ENCODE results near the gene LDB2.

The LDB2 gene

DNA sequence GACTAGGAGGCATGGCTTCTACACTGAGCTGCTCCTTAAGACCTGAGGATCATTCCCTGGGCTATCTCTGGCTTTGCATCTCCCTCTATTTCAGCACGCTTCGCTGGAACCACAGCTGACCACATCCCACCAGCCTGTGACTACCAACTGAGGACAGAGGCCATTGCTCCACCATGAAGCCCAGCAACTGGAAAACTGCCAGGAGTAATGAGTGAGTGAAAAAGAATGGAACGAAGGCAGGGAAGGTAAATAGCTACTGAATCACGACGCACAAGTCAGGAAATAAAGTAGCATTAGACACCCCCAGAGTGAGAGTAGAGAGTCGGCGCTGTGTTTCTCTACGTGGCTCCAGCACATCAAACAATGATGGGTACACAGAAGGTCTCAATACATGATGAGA is 314.7 kb downstream of the LDB2 start:
- Histone ChIP-seq H3K27me3 (ENCODE audit: insufficient read depth, low read depth, severe bottlenecking) (no peaks in the 10 kb centered on the region), H3K4me3 (ENCODE audit: low read depth, low read length) (no peak overlapping the region), H3K36me3 (no peaks in the 10 kb centered on the region)

GRCh38 chr4:16582526-16582925 is 315.9 kb downstream of the LDB2 start:
- TF ChIP-seq CTCF (IDR thresholded peaks at IDR 0.05; ENCODE audit: low read depth, low read length) = peak; percentile 73
- H3K27ac ChIP-seq = no peak overlapping the region
- no peak overlapping the region for H3K4me3 ChIP-seq (ENCODE audit: low read depth, low read length)
- H3K36me3 ChIP-seq = no peaks in the 10 kb centered on the region
- H3K27me3 ChIP-seq (ENCODE audit: insufficient read depth, low read depth, severe bottlenecking) = peaks cover 2% of the 10 kb centered on the region
- DNase-seq = peak; percentile 43
- H3K9me3 ChIP-seq (ENCODE audit: severe bottlenecking) = no peaks in the 10 kb centered on the region

More for the DNA sequence above, 314.7 kb downstream of the LDB2 start:
- DNase-seq = no peak
- H3K27ac ChIP-seq = no peak overlapping the region
- TF ChIP-seq CTCF (IDR thresholded peaks at IDR 0.05; ENCODE audit: low read depth, low read length) = no peak
- H3K9me3 ChIP-seq (ENCODE audit: severe bottlenecking) = no peaks in the 10 kb centered on the region

DNA sequence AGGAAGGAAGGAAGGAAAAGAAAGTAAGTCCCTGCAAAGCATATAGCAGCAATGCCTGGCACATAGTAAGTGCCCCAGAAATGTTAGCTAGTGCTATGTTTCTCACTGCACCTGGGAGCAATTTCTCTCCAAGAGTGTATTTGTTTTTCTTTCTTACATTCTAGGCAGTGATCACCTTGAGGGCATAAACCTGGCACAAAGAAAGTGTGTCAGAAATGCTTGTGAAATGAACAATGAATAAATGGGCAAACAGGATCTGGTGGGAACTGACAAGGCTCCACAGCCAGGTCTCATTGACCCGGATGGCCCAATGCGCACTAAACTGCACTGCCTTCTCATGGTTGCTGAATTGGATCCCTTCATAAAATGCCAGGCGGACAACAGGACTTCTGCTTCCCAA is 316.4 kb downstream of the LDB2 start:
- no peak overlapping the region for H3K27ac ChIP-seq
- DNase-seq = no peak
- no peaks in the 10 kb centered on the region for H3K36me3 ChIP-seq
- no peak for TF ChIP-seq CTCF (IDR thresholded peaks at IDR 0.05; ENCODE audit: low read depth, low read length)
- H3K4me3 ChIP-seq (ENCODE audit: low read depth, low read length) = no peak overlapping the region
- H3K27me3 ChIP-seq (ENCODE audit: insufficient read depth, low read depth, severe bottlenecking) = peaks cover 2% of the 10 kb centered on the region
- no peaks in the 10 kb centered on the region for H3K9me3 ChIP-seq (ENCODE audit: severe bottlenecking)

- DNase-seq = no peak
- no peak for TF ChIP-seq CTCF (IDR thresholded peaks at IDR 0.05; ENCODE audit: low read depth, low read length)
- Histone ChIP-seq H3K4me3 (ENCODE audit: low read depth, low read length) (no peak overlapping the region), H3K9me3 (ENCODE audit: severe bottlenecking) (no peaks in the 10 kb centered on the region), H3K36me3 (no peaks in the 10 kb centered on the region), H3K27me3 (ENCODE audit: insufficient read depth, low read depth, severe bottlenecking) (peaks cover 5% of the 10 kb centered on the region), H3K27ac (no peak overlapping the region)
Measured at GRCh38 chr4:16581117-16581516, 317.3 kb downstream of the LDB2 start.

DNA sequence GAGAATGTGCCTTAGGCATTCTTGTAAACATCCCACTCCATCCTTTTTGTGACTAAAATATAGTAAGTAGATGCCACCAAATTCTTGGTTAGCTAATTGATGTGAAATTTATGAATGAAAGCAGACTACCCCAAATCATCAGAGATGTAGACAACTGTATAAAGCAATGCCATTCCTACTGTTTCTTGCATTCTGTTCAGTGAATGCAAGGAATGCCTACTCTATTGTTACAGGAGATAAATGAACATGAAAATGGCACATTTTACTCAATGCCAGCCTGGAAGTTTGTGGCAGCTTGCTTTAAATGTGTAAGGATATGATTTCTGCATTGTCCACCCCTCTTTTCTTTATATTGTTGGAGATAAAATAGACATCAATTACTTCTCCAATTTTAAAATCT is 317.9 kb downstream of the LDB2 start:
- no peaks in the 10 kb centered on the region for H3K9me3 ChIP-seq (ENCODE audit: severe bottlenecking)
- H3K36me3 ChIP-seq = no peaks in the 10 kb centered on the region
- no peak for DNase-seq
- H3K4me3 ChIP-seq (ENCODE audit: low read depth, low read length) = no peak overlapping the region
- peaks cover 5% of the 10 kb centered on the region for H3K27me3 ChIP-seq (ENCODE audit: insufficient read depth, low read depth, severe bottlenecking)
- H3K27ac ChIP-seq = no peak overlapping the region
- TF ChIP-seq CTCF (IDR thresholded peaks at IDR 0.05; ENCODE audit: low read depth, low read length) = no peak

DNA sequence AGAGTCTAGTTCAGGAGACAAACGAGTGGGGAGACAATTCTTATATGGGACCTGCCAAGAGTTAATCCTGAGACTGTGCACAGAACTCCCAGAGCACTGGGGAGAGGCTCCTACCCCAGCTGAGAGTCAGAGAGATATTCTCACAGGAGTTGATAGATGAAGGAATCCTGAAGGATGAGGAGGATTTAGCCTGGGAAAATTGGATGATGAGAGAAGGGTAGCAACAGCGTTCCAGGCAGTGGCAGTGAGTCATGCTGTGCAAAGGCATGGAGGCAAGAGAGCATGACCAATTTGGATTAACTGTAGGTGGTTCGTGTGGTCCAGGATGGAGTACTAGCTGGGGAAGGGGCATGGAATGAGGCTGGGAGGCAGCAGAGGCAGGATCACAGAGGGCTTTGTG is 318.6 kb downstream of the LDB2 start:
- Histone ChIP-seq H3K4me3 (ENCODE audit: low read depth, low read length) (no peak overlapping the region), H3K9me3 (ENCODE audit: severe bottlenecking) (no peaks in the 10 kb centered on the region), H3K36me3 (no peaks in the 10 kb centered on the region), H3K27me3 (ENCODE audit: insufficient read depth, low read depth, severe bottlenecking) (peaks cover 5% of the 10 kb centered on the region), H3K27ac (no peak overlapping the region)
- DNase-seq = no peak
- TF ChIP-seq CTCF (IDR thresholded peaks at IDR 0.05; ENCODE audit: low read depth, low read length) = no peak
